ENCODE data around the gene SPANXN3. TPM values are rescaled to one million over a fixed set of nuclear protein-coding genes. Genes with fewer than 3 reads are reported as not detected.
"Not testable (repeated sequence)": the region's sequence is repeated elsewhere in the genome, so short reads cannot be mapped to it uniquely, and the experiment has no call there.

The SPANXN3 gene, protein sequence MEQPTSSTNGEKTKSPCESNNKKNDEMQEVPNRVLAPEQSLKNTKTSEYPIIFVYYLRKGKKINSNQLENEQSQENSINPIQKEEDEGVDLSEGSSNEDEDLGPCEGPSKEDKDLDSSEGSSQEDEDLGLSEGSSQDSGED
- total RNA-seq (2013) = not detected
- polyA plus RNA-seq = not detected
- not detected in 2 replicates for polyA minus RNA-seq
- 0 reads per million in 11 experiments for total RNA-seq

GRCh38 chrX:143517375-143517774 lies at the start of gene SPANXN3:
Gene SPANXN3 (minus strand): TSS chrX:143517475. CDS start chrX:143517391, 84 bp downstream.
- DNase-seq; H3K4me2 ChIP-seq (replicated peaks; ENCODE audit: extremely low read depth, low read length, poor library complexity, severe bottlenecking); H4K20me1 ChIP-seq (ENCODE audit: insufficient read depth, low read length); H3K79me2 ChIP-seq (ENCODE audit: insufficient read depth, low read length); intact Hi-C loops (cut with micrococcal nuclease); H3K27me3 ChIP-seq (ENCODE audit: control insufficient read depth in 2 of 2, insufficient read depth in 2 of 2, low read length in 2 of 2); H3K4me3 ChIP-seq (replicated peaks in 1 of 3; ENCODE audit: low read depth in 2 of 3, low read length in 3 of 3); H3K9me3 ChIP-seq (replicated peaks in 1 of 2; ENCODE audit: control insufficient read depth in 1 of 2, insufficient read depth in 1 of 2, low read length in 2 of 2); H2AFZ ChIP-seq (ENCODE audit: insufficient read depth, low read depth, low read length, poor library complexity, severe bottlenecking); H3K9ac ChIP-seq (ENCODE audit: insufficient read depth, low read length, poor library complexity, severe bottlenecking); H3K27me3 Mint-ChIP-seq (ENCODE audit: low read depth in 3 of 3); H3K27ac Mint-ChIP-seq; H3K36me3 ChIP-seq (replicated peaks in 1 of 2; ENCODE audit: control insufficient read depth in 1 of 2, insufficient read depth in 2 of 2, low read length in 2 of 2); H3K4me3 Mint-ChIP-seq; H3K36me3 Mint-ChIP-seq; H3K4me1 Mint-ChIP-seq; H3K27ac ChIP-seq (ENCODE audit: low read depth in 1 of 2, low read length in 2 of 2); H3K4me1 ChIP-seq (ENCODE audit: control insufficient read depth in 1 of 2, insufficient read depth in 2 of 2, low read length in 2 of 2): not testable (repeated sequence)
- no CpG with 5 or more reads among the region's 5 CpGs for WGBS (ENCODE audit: insufficient coverage)
- peaks cover 0 to 16% (median 7%) of the 10 kb centered on the region in 7 donors for H3K9me3 Mint-ChIP-seq

DNA sequence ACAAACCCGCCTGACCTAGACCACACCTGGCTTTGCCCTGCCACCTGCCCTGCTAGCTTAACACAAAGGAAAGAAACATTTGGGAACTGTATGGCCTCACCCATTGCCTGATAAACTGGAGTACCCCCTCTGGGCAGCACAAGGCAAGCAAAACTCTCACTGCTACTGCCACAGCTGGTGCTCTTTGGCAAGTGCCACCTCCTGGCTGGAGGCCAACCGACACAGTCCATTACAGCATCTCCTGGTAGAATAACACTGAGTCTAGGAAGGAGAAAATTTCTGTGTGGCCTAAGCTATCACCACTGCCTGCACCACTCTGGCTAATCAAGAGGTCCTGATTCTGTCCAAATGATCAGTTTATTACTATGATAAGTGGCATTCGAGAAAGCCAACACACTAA lies 18.9 kb upstream of the SPANXN3 start:
- WGBS (ENCODE audit: insufficient coverage) = no CpG with 5 or more reads among the region's 3 CpGs
- no peaks in the 10 kb centered on the region for H3K36me3 Mint-ChIP-seq

GRCh38 chrX:143502196-143502595 lies 15.1 kb downstream of the SPANXN3 start:
- 100% methylated on average over 2 of the region's 6 CpGs for WGBS (ENCODE audit: insufficient coverage)
- intact Hi-C loops (cut with micrococcal nuclease); H4K20me1 ChIP-seq (ENCODE audit: insufficient read depth, low read length); DNase-seq; H3K4me1 ChIP-seq (ENCODE audit: control insufficient read depth in 1 of 2, insufficient read depth in 2 of 2, low read length in 2 of 2); H3K79me2 ChIP-seq (ENCODE audit: insufficient read depth, low read length); H3K36me3 ChIP-seq (replicated peaks in 1 of 2; ENCODE audit: control insufficient read depth in 1 of 2, insufficient read depth in 2 of 2, low read length in 2 of 2); H3K9ac ChIP-seq (ENCODE audit: insufficient read depth, low read length, poor library complexity, severe bottlenecking); H2AFZ ChIP-seq (ENCODE audit: insufficient read depth, low read depth, low read length, poor library complexity, severe bottlenecking); H3K27me3 Mint-ChIP-seq (ENCODE audit: low read depth in 3 of 3); H3K4me1 Mint-ChIP-seq; H3K4me3 Mint-ChIP-seq; H3K27me3 ChIP-seq (ENCODE audit: control insufficient read depth in 2 of 2, insufficient read depth in 2 of 2, low read length in 2 of 2); H3K4me3 ChIP-seq (replicated peaks in 1 of 3; ENCODE audit: low read depth in 2 of 3, low read length in 3 of 3); H3K4me2 ChIP-seq (replicated peaks; ENCODE audit: extremely low read depth, low read length, poor library complexity, severe bottlenecking); H3K36me3 Mint-ChIP-seq; H3K27ac ChIP-seq (ENCODE audit: low read depth in 1 of 2, low read length in 2 of 2): not testable (repeated sequence)
- H3K27ac Mint-ChIP-seq = peak overlapping the region in 1 of 7 donors; percentile 15
- peaks cover 9 to 16% of the 10 kb centered on the region in 2 donors for H3K9me3 ChIP-seq (replicated peaks in 1 of 2; ENCODE audit: control insufficient read depth in 1 of 2, insufficient read depth in 1 of 2, low read length in 2 of 2)
- peaks cover 0 to 14% (median 10%) of the 10 kb centered on the region in 7 donors for H3K9me3 Mint-ChIP-seq

More for the DNA sequence above, 18.9 kb upstream of the SPANXN3 start:
- Histone ChIP-seq H3K4me2 (replicated peaks; ENCODE audit: extremely low read depth, low read length, poor library complexity, severe bottlenecking) (no peak overlapping the region), H3K4me3 (replicated peaks in 1 of 3; ENCODE audit: low read depth in 2 of 3, low read length in 3 of 3) (no peak overlapping the region), H4K20me1 (ENCODE audit: insufficient read depth, low read length) (no peaks in the 10 kb centered on the region), H3K9ac (ENCODE audit: insufficient read depth, low read length, poor library complexity, severe bottlenecking) (no peak overlapping the region), H3K4me1 (ENCODE audit: control insufficient read depth in 1 of 2, insufficient read depth in 2 of 2, low read length in 2 of 2) (no peaks in the 10 kb centered on the region), H2AFZ (ENCODE audit: insufficient read depth, low read depth, low read length, poor library complexity, severe bottlenecking) (no peak overlapping the region), H3K9me3 (replicated peaks in 1 of 2; ENCODE audit: control insufficient read depth in 1 of 2, insufficient read depth in 1 of 2, low read length in 2 of 2) (peaks cover 0 to 10% of the 10 kb centered on the region in 2 donors), H3K79me2 (ENCODE audit: insufficient read depth, low read length) (no peaks in the 10 kb centered on the region), H3K27me3 (ENCODE audit: control insufficient read depth in 2 of 2, insufficient read depth in 2 of 2, low read length in 2 of 2) (no peaks in the 10 kb centered on the region), H3K36me3 (replicated peaks in 1 of 2; ENCODE audit: control insufficient read depth in 1 of 2, insufficient read depth in 2 of 2, low read length in 2 of 2) (no peaks in the 10 kb centered on the region), H3K27ac (ENCODE audit: low read depth in 1 of 2, low read length in 2 of 2) (no peak overlapping the region)
- TF ChIP-seq, protein P1, sequence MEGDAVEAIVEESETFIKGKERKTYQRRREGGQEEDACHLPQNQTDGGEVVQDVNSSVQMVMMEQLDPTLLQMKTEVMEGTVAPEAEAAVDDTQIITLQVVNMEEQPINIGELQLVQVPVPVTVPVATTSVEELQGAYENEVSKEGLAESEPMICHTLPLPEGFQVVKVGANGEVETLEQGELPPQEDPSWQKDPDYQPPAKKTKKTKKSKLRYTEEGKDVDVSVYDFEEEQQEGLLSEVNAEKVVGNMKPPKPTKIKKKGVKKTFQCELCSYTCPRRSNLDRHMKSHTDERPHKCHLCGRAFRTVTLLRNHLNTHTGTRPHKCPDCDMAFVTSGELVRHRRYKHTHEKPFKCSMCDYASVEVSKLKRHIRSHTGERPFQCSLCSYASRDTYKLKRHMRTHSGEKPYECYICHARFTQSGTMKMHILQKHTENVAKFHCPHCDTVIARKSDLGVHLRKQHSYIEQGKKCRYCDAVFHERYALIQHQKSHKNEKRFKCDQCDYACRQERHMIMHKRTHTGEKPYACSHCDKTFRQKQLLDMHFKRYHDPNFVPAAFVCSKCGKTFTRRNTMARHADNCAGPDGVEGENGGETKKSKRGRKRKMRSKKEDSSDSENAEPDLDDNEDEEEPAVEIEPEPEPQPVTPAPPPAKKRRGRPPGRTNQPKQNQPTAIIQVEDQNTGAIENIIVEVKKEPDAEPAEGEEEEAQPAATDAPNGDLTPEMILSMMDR (IDR thresholded peaks at IDR 0.05) = no peak
- Mint-ChIP-seq H3K27ac (peak overlapping the region in 1 of 7 donors; percentile 42), H3K27me3 (ENCODE audit: low read depth in 3 of 3) (peaks cover 0 to 4% (median under 1%) of the 10 kb centered on the region in 3 donors), H3K4me1 (no peaks in the 10 kb centered on the region), H3K4me3 (no peak overlapping the region), H3K9me3 (peaks cover 0 to 10% (median 2%) of the 10 kb centered on the region in 7 donors)
- no peak for DNase-seq
- intact Hi-C loops (cut with micrococcal nuclease) = no loop called here
